GM19328 (cell line): ENCODE results near the gene IFI27.

Experiments used
- ATAC-seq: cut with Tn5 transposase; IDR thresholded peaks from one replicate; pipeline ENCODE4 v1.9.1; 2021; ENCODE audit warnings: mild to moderate bottlenecking, moderate library complexity; ENCODE audit not compliant: unreplicated experiment

The IFI27 gene

GRCh38 chr14:94124582-94125377 lies 14.2 kb downstream of the IFI27 start:
- ATAC-seq: no peak

DNA sequence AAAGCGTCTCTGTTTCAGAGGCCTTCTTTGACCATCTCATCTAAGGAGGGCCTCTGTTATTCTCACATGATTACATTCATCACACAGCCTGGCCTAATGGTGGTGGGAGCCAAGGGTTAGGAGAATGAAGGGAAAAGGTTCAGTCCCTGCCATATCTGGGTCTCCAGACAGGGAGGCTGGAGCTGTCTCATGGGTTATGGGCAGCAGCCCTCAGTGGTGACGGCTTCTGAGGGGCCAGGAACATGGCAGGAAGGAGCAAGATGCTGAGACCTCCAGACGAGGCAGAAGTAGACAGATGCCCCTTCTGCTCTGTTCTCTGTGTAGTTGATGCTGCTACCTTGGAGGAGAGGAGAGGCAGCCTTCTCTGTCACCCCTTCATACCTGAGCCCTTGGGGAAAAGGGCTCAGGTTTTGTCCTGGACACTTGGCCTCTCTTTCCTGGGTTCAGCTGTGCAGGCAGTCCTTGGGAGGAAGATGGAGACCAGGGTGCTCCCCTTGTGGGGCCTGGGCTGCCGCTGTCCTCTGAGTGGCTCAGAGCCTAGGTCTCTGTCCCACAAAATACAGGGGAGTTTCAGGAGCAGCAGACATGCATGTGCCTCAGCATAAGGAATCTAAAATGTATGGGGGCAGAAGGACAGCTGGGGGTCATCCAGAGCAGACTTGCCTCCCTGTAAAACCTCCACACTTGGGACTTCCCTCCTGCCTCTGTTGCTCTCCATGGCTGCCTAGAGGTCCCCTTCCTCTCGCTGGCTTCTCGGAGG lies 15.3 kb downstream of the IFI27 start:
- no peak for ATAC-seq

GRCh38 chr14:94126419-94126677 lies 15.8 kb downstream of the IFI27 start:
- ATAC-seq: no peak

DNA sequence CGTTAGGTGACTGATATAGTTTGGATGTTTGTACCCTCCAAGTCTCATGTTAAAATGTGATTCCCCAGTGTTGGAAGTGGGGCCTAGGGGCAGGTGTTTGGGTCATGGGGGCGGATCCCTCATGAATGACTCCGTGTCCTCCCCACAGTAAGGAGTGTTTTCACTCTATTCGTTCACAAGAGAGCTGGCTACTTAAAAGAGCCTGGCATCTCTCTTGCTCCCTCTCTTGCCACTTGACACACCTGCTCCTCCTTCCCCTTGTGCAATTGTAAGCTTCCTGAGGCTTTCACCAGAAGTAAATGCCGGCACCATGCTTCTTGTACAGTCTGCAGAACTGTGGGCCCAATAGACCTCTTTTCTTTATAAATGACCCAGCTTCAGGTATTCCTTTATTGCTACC lies 16.3 kb downstream of the IFI27 start:
- ATAC-seq: no peak

- ATAC-seq: no peak
Observed at GRCh38 chr14:94127330-94127729, 16.8 kb downstream of the IFI27 start.

- ATAC-seq: no peak
Observed at GRCh38 chr14:94128216-94128839, 17.8 kb downstream of the IFI27 start.

- peak; percentile 88 for ATAC-seq
Observed at GRCh38 chr14:94129111-94129757, 18.7 kb downstream of the IFI27 start, which contains the start of gene IFI27L2. Gene IFI27L2, minus strand, starts transcription at chr14:94129604. Its CDS starts 40 bp downstream, at chr14:94129564.

DNA sequence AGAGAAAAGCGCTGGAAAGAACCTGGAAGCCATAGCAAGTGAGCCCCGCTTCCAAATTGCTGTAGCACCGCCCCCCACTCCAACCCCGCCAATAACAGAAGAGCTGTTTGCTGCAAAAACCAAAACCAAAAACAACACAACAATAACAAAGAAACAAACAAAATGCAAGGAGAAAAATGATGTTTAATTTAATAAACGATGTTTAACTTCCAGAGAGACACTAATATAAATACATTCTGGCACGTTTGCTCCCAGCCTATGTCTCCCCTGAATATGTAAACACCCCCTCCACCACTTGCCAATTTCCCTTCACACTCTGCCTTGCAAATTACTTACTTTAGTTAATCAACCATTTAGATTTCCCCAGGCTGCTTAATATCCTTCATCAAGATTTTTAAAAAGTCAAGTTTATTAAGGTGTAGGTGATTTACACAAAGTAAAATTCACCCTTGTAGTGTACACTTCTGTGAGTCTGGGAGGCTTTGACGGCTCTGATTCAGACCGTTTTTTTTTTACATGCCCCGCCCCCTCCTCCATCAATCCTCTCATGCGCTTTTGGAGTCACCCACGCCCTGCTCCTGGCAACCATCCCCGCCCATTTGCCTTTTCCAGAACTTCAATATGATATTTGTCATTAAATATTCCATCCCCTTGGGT lies 19.4 kb downstream of the IFI27 start:
- no peak for ATAC-seq

DNA sequence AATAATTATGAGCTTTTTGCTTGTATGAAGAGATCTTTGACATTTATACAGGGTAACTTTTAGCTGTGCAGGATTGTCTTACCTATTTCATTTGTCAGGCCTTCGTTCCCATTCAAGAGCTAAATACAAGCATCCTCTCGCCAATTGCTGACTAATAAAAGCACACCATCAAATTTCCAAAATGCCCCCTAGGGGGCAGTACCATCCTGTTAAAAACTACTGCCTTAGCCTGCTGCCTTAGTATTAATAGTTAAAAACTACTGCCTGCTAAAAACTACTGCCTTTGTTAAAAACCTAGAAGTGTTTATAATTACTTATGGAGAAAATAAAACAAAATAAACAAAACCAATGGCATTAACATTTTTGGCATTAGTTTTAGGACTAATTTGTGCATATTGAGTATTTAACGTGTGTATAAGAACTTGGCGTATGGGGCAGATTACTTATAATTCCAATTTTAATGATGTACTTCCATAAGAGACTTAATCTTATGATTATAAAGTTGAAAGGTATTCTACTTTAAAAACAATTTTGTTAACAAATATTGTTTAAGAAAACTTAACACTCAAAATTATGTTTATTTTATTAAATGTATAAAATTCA lies 21.9 kb downstream of the IFI27 start:
- ATAC-seq: no peak

DNA sequence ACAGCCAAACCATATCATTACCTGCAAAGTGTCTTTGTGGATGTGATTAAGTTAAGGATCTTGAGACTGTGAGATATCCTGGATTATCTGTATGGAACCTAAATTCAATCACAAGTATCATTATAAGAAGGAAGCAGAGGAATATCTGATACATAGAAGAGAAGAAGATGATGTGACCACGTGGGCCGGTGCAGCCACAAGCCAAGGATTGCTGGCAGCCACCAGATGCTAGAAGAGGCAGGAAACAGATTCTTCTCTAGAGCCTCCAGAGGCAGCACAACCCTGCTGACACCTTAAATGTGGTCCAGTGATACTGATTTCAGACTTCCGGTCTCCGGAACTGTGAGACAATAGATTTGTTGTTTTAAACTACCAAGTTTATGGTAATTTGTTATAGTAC lies 24.9 kb downstream of the IFI27 start:
- no peak for ATAC-seq

GRCh38 chr14:94136575-94137331 lies 26.2 kb downstream of the IFI27 start:
- ATAC-seq: peak; percentile 83

DNA sequence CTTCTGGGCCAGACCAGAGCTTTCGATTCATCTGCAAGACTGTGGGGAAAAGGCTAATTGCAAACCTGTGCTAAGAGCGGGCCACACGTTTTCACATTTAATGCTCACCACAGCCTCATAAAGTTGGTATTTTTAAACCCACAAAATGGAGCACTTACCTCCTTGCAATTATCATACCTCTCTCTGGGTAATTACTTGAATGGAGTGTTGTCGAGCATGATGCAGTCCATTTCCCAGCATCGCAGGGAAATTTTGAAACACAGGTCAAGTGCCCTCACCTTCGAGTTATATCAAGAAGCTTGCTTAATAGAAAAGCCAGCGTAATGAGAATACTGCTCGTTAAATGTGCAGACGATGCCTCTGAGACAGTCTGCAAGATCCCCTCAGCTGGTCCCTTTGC lies 27.7 kb downstream of the IFI27 start:
- ATAC-seq: no peak

- ATAC-seq: no peak
Observed at GRCh38 chr14:94139006-94139405, 28.5 kb downstream of the IFI27 start.

- no peak for ATAC-seq
Observed at GRCh38 chr14:94139421-94139820, 28.9 kb downstream of the IFI27 start.

DNA sequence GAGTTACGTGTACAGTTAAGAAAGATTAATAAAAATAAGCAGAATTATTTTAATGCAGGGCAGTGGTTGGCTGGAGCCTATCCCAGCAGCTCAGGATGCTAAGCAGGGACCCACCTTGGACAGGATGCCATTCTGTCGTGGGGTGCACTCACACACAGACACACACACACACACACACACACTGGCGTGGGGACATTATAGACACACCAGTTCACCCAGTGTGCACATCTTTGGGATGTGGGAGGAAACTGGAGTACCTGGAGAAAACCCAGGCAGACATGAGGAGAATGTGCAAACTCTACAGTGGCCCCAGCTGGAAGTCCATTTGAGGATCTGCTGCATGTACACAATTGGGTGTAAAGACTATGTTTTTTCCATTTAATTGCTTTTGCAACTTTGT lies 31.7 kb downstream of the IFI27 start:
- ATAC-seq: no peak

GRCh38 chr14:94142836-94143235 lies 32.3 kb downstream of the IFI27 start:
- no peak for ATAC-seq

GRCh38 chr14:94143239-94143638 lies 32.7 kb downstream of the IFI27 start:
- ATAC-seq: no peak

DNA sequence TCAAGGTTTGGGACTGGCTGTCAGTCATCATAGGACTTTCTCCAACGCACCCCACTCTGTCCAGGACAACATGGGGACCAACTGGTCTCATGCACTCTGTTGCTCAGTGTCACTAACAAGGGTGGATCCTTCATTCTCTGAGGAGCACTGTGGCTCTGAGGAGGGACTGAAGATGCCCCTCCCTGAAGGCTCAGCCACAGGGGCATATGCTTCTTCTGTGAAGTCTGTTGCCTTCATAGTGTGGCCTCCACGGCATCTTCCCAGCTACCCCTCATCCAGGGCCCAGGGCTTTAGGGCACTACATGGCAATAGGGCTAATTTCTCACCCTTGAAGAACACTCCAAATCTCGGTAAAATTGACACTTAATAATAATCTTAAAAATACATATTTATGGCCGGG lies 33.2 kb downstream of the IFI27 start:
- ATAC-seq: no peak

- ATAC-seq: no peak
Observed at GRCh38 chr14:94144765-94145164, 34.2 kb downstream of the IFI27 start.
